Measurements from ENCODE around the gene ITPK1. TPM values are rescaled to one million over a fixed set of nuclear protein-coding genes. Genes with fewer than 3 reads are reported as not detected.

Gene ITPK1
- total RNA-seq, 1 experiment from 2014 or later = 25.9 TPM

DNA sequence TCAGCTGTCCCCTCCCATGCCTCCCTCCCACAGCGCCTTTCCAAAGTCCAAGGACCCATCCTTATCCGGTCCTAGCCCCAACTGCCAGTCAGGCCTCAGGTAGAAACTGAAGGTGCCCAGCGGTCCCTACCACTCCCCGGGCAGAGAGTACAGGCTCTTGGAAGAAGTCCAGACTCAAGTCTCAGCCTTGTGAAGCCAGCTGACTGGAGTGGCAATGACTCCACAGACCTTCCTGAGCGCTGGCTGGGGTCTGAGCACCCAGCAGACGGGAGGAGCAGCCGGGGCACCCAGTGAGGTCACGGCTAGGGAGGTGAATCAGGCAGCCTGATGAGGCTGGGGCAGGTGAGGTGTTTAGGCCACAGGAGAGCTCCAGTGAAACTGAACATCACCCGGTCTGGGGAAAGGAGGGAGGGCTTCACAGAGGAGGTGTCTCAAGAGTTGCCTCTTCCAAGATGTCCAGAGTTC, 60.0 kb downstream of the ITPK1 start:
- TF ChIP-seq TCF7L2 (IDR thresholded peaks at IDR 0.05; ENCODE audit: low read depth, low read length) (no peak), SIN3A (IDR thresholded peaks at IDR 0.05; ENCODE audit: borderline replicate concordance, insufficient read depth, low read depth, low read length) (no peak), POLR2AphosphoS5 (IDR thresholded peaks at IDR 0.05; ENCODE audit: low read depth, low read length) (no peak)
- TF ChIP-seq, protein P1, sequence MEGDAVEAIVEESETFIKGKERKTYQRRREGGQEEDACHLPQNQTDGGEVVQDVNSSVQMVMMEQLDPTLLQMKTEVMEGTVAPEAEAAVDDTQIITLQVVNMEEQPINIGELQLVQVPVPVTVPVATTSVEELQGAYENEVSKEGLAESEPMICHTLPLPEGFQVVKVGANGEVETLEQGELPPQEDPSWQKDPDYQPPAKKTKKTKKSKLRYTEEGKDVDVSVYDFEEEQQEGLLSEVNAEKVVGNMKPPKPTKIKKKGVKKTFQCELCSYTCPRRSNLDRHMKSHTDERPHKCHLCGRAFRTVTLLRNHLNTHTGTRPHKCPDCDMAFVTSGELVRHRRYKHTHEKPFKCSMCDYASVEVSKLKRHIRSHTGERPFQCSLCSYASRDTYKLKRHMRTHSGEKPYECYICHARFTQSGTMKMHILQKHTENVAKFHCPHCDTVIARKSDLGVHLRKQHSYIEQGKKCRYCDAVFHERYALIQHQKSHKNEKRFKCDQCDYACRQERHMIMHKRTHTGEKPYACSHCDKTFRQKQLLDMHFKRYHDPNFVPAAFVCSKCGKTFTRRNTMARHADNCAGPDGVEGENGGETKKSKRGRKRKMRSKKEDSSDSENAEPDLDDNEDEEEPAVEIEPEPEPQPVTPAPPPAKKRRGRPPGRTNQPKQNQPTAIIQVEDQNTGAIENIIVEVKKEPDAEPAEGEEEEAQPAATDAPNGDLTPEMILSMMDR (IDR thresholded peaks at IDR 0.05) = no peak
- TF ChIP-seq, protein P2, sequence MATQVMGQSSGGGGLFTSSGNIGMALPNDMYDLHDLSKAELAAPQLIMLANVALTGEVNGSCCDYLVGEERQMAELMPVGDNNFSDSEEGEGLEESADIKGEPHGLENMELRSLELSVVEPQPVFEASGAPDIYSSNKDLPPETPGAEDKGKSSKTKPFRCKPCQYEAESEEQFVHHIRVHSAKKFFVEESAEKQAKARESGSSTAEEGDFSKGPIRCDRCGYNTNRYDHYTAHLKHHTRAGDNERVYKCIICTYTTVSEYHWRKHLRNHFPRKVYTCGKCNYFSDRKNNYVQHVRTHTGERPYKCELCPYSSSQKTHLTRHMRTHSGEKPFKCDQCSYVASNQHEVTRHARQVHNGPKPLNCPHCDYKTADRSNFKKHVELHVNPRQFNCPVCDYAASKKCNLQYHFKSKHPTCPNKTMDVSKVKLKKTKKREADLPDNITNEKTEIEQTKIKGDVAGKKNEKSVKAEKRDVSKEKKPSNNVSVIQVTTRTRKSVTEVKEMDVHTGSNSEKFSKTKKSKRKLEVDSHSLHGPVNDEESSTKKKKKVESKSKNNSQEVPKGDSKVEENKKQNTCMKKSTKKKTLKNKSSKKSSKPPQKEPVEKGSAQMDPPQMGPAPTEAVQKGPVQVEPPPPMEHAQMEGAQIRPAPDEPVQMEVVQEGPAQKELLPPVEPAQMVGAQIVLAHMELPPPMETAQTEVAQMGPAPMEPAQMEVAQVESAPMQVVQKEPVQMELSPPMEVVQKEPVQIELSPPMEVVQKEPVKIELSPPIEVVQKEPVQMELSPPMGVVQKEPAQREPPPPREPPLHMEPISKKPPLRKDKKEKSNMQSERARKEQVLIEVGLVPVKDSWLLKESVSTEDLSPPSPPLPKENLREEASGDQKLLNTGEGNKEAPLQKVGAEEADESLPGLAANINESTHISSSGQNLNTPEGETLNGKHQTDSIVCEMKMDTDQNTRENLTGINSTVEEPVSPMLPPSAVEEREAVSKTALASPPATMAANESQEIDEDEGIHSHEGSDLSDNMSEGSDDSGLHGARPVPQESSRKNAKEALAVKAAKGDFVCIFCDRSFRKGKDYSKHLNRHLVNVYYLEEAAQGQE (IDR thresholded peaks at IDR 0.05; ENCODE audit: insufficient read depth in 1 of 2, low read depth in 2 of 2, low read length in 1 of 2) = no peak
- BruUV-seq (replicated peaks) = no TSS peak
- ChIA-PET CTCF (no interaction called here), POLR2A (no interaction called here)
- intact Hi-C loops (cut with micrococcal nuclease; ENCODE audit: unreplicated experiment) (no loop called here), in situ Hi-C loops (cut with HindIII; ENCODE audit: low pct_unique_long_range_greater_than_20kb, low sequenced_read_pairs) (no loop called here)
- no peak overlapping the region for H3K4me3 ChIP-seq (ENCODE audit: low read depth in 2 of 2, low read length in 2 of 2)
- no peak for ATAC-seq
- H3K4me1 ChIP-seq (ENCODE audit: control insufficient read depth, insufficient read depth, low read length) = peaks cover 9% of the 10 kb centered on the region
- no peak for DNase-seq (ENCODE audit: low read depth, low spot score)
- no peaks in the 10 kb centered on the region for H3K36me3 ChIP-seq (ENCODE audit: control insufficient read depth, insufficient read depth, low read length)
- no peaks in the 10 kb centered on the region for H3K9me3 ChIP-seq (ENCODE audit: control insufficient read depth, insufficient read depth, low read depth, low read length)
- H3K27ac ChIP-seq (ENCODE audit: low read length) = no peak overlapping the region
- H3K27me3 ChIP-seq (ENCODE audit: control insufficient read depth, insufficient read depth, low read length) = no peaks in the 10 kb centered on the region

DNA sequence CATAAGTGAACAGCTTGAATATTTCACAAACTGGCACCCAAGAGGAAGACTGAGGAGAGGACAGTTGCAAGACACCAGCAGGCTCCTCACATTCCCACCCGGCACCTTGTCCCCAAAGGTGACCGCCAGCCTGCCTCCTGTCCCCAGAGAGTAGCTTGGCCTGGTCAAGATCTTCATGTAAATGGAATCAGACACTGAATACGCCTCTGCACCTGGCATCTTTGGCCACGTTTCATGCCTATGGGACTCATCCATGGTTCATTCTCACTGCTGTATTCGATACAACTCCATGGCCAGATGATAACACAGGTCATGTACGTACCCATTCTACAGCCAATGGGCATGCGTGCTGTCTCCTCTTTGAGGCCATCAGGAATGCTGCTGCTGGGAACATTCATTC, 60.8 kb downstream of the ITPK1 start:
- no peaks in the 10 kb centered on the region for H3K36me3 ChIP-seq (ENCODE audit: control insufficient read depth, insufficient read depth, low read length)

More for the DNA sequence above, 60.8 kb downstream of the ITPK1 start:
- Histone ChIP-seq H3K27ac (ENCODE audit: low read length) (no peak overlapping the region), H3K9me3 (ENCODE audit: control insufficient read depth, insufficient read depth, low read depth, low read length) (no peaks in the 10 kb centered on the region), H3K4me1 (ENCODE audit: control insufficient read depth, insufficient read depth, low read length) (peaks cover 3% of the 10 kb centered on the region), H3K4me3 (ENCODE audit: low read depth in 2 of 2, low read length in 2 of 2) (no peak overlapping the region), H3K27me3 (ENCODE audit: control insufficient read depth, insufficient read depth, low read length) (no peaks in the 10 kb centered on the region)
- in situ Hi-C loops (cut with HindIII; ENCODE audit: low pct_unique_long_range_greater_than_20kb, low sequenced_read_pairs) (no loop called here), intact Hi-C loops (cut with micrococcal nuclease; ENCODE audit: unreplicated experiment) (no loop called here)
- POLR2A ChIA-PET = no interaction called here
- DNase-seq (ENCODE audit: low read depth, low spot score) (no peak), ATAC-seq (no peak)
- no TSS peak for BruUV-seq (replicated peaks)
- CTCF ChIA-PET = no interaction called here
- TF ChIP-seq, protein P1 (IDR thresholded peaks at IDR 0.05) = no peak

Data from Panc1 (cell line).